NCI-H510A treated with DMSO at 0.1 percent for 48 hours (cell line): Measurements from ENCODE around the gene KCNMB2.

ENCODE experiments used
- DNase-seq: peaks from one replicate; lab custom pipeline; 2025; lab: John Stamatoyannopoulos, UW

Gene KCNMB2

DNA sequence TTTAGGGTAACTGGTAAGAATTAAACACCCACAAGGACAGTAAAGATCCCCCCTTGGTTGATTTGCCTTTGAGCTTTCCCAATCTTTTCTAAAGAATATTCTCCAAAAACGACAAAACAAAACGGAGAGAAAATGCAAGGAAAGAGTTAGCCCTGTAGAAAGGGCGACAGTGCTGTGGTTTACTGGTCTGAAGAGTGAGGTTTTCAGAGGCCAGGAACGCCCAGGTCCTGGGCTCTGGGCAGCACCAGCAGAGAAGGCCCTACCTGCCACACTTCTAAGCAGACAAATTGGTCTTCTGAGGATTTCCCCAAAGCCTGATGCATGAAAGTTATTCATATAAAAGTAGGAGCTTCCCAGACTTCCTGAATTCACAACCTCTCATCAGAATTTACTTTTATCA is 119.3 kb downstream of the KCNMB2 start:
- DNase-seq = no peak

DNA sequence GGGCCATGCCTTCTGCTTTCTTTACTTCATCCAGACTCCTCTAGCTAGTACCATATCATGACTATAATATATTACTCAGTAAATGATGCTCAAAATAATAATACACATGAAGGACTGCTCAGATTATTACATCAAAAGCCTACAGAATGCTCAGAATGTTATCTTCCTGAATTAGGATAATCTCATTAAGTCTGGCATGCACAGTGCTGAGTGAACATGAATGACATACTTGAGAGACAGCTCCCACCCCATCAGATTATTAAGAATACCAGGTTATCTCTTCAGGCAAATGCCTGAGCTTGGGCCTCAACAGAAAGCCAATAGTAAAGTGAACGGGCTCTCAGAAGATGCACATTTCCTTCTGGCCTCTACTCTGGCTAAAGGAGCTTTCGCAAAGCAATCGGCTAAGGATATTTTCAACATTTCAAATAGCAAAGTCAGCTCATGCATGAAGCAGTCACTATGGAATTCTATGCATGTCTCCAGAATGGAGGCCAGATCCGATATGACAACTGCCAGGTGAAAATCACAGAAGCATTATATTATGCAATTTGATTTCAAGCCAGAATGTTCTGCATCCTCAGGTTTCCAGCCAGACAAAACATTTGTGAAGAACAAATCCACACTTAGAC is 122.6 kb downstream of the KCNMB2 start:
- DNase-seq = no peak

GRCh38 chr3:178663201-178663934 is 127.1 kb downstream of the KCNMB2 start:
- DNase-seq = no peak

GRCh38 chr3:178665747-178666146 is 129.5 kb downstream of the KCNMB2 start:
- DNase-seq = no peak

DNA sequence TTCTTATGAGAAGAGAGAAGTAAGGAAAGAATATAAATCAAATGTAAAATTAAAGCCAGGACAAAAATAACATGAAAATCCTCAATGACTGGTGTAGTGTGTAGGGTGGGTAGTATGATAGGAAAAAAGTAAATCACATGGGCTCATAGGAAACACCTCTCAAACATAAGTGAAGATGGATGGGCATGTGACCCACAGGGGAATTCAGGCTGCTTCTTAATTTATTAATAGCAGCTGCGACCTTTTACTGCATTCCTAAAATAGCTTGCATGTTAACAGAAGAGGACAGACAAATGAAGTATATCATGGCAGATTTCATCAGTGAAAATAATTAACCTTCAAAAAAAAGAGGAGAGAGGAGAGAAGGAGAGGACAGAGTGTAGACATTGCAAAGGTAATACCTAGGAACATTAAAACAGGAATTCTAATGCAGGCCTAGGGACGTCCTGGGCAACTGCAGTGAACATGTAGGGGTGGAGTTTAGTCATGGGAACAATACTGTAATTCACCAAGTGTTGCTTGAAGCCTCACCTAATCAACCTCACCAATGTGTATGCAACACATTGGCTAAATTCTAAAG is 132.9 kb downstream of the KCNMB2 start:
- DNase-seq = no peak

- DNase-seq = no peak
These were observed 133.5 kb downstream of the KCNMB2 start for GRCh38 chr3:178669758-178670157.

DNA sequence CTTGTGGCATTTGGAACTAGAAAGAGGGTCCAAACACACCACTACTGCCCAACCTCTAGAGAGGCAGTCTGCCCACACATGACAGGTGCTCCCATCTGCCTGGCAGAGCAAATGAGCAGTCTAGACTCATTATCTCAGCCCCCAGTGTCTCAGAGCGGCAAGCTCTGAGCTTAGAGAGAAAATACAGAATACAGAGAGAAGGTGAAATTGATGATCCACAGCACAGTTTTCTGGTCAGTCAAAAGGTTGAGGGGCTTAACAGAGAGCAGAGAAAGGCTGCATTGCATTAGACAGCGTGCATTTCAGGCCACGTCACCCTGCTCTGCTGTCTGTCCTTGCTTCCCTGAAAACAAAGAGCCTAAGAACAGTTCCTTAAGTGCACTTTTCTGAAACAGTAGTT is 135.1 kb downstream of the KCNMB2 start:
- DNase-seq = no peak

DNA sequence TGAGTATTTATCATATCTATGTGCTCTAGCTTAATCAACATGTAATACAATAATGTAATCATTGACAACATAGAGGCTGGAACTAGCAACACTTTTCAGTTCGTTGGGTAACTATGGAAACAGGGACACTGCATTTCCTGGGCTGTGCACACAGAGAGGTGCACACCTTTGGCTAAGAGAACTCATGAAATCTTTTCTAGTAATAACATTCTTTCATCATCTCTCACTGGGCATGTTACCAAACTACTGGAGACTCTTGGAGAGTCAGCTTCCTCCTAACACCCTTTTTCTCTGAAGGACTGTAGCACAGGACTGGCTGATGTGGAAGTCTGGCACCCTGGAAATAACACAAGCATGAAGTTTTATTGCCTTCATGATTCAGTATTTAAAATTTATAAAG is 135.6 kb downstream of the KCNMB2 start:
- DNase-seq = no peak

- no peak for DNase-seq
These were observed 136.0 kb downstream of the KCNMB2 start for GRCh38 chr3:178672275-178672674.

DNA sequence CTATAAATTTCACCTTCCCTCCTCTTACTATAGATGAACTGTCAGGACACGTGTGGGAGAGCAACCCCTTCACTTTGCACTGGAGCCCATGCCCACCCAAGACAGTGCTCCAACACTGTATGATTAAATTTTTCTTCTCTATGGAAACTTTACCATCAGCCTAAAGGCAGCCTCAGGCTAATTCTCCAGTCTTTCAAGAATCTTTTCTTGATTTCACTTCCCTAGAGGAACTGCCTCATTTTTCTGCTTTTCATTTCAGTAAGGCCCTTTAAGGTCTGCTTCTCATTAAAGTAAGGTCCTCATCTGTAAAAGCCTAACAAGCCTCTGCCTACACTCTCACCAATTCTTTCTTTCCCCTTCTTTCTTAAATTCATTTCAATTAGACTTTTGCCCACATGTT is 137.3 kb downstream of the KCNMB2 start:
- no peak for DNase-seq

DNA sequence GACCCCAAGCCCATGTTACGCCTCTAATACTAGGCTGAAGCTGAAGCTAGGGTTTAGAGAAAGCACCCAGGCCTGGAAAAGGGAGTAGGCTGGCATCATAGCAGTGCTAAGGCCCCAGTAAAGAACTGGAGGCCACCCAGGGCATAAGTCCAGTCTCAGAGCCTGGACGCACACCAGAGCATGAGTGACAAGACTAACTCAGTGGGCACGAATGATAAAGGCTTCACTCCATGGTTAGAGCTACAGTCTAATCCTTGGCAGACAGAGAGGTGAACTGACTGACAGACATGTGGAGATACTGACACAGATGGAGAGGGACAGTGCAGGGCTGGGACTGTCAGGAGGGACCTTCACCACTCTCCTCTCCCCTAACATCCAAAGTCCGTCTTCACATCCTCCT is 139.8 kb downstream of the KCNMB2 start:
- DNase-seq = no peak

- DNase-seq = no peak
These were observed 140.9 kb downstream of the KCNMB2 start for GRCh38 chr3:178676942-178677790.

- DNase-seq = no peak
These were observed 141.7 kb downstream of the KCNMB2 start for GRCh38 chr3:178677961-178678360.

- DNase-seq = no peak
These were observed 143.8 kb downstream of the KCNMB2 start for GRCh38 chr3:178680037-178680436.

GRCh38 chr3:178680489-178680888 is 144.3 kb downstream of the KCNMB2 start:
- DNase-seq = no peak

- DNase-seq = no peak
These were observed 148.8 kb downstream of the KCNMB2 start for GRCh38 chr3:178684881-178685590.

GRCh38 chr3:178685591-178685906 is 149.3 kb downstream of the KCNMB2 start:
- no peak for DNase-seq

GRCh38 chr3:178686826-178687225 is 150.6 kb downstream of the KCNMB2 start:
- DNase-seq = peak; percentile 18

- DNase-seq = no peak
These were observed 154.3 kb downstream of the KCNMB2 start for GRCh38 chr3:178690571-178690970.

DNA sequence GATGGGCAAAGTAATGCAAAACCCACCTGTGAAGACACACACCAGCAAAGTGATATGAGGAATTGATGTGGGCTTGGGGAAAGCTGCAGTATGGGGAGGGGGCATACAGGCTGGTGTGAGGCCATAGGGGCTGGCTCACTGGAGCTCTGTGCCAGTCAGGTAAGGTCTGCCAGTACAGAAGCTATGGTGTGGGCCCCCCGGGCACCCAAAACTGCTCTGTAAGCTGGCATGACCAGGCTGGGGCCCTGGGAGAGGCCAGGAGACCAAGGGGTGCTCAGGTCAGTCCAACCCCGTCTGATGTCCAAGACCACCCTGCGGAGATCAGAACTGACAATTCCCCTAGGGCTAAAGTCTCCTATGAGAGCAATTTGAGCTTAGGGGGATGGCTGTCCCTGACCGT is 163.1 kb downstream of the KCNMB2 start:
- no peak for DNase-seq

DNA sequence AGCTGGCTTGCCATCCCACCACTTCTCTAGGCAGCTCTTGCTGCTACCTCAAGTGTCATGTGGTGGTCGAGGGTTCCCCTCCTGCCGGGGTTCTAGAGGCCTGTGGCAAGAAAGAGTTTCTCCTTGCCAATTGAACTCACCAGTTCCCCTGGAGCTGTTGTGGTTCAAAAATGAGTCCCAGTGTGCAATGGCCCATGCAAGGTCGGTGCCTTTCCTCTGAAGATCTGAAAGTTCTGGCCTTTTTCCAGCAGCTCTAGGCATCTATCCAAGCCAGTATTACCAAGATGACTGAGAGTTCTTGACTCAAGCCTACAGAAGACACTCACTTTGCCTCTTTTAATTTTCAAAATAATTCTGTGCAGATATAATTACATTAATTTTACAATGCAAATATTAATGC is 163.6 kb downstream of the KCNMB2 start:
- DNase-seq = no peak
